ENCODE measurements around the gene CDCA5.

Gene CDCA5

GRCh38 chr11:65067446-65067845 lies 16.4 kb downstream of the CDCA5 start:
- no peak for DNase-seq

- DNase-seq = no peak
Observed at GRCh38 chr11:65066805-65067291, 17.0 kb downstream of the CDCA5 start.

- no peak for DNase-seq
Observed at GRCh38 chr11:65066315-65066714, 17.5 kb downstream of the CDCA5 start.

GRCh38 chr11:65065851-65066250 lies 18.0 kb downstream of the CDCA5 start:
- DNase-seq = no peak

- no peak for DNase-seq
Observed at GRCh38 chr11:65064847-65065240, 19.0 kb downstream of the CDCA5 start.

- DNase-seq = no peak
Observed at GRCh38 chr11:65063532-65063931, 20.3 kb downstream of the CDCA5 start.

GRCh38 chr11:65060913-65061408 lies 22.9 kb downstream of the CDCA5 start:
- DNase-seq = no peak

GRCh38 chr11:65059959-65060824 lies 23.6 kb downstream of the CDCA5 start:
- DNase-seq = no peak

- no peak for DNase-seq
Observed at GRCh38 chr11:65059523-65059922, 24.3 kb downstream of the CDCA5 start.

GRCh38 chr11:65058419-65059054 lies 25.3 kb downstream of the CDCA5 start, which contains the start of gene NAALADL1:
Gene NAALADL1, minus strand, starts transcription at chr11:65058553. Its CDS starts 32 bp downstream, at chr11:65058521.
- DNase-seq = no peak

- DNase-seq = no peak
Observed at GRCh38 chr11:65058012-65058411, 25.8 kb downstream of the CDCA5 start.

- no peak for DNase-seq
Observed at GRCh38 chr11:65057526-65057925, 26.3 kb downstream of the CDCA5 start.

- no peak for DNase-seq
Observed at GRCh38 chr11:65056999-65057398, 26.8 kb downstream of the CDCA5 start.

- DNase-seq = no peak
Observed at GRCh38 chr11:65055538-65055937, 28.3 kb downstream of the CDCA5 start.

GRCh38 chr11:65053827-65054508 lies 29.9 kb downstream of the CDCA5 start:
- DNase-seq = peak; percentile 9

- no peak for DNase-seq
Observed at GRCh38 chr11:65051398-65051858, 32.4 kb downstream of the CDCA5 start.

GRCh38 chr11:65047581-65048422 lies 36.0 kb downstream of the CDCA5 start:
- peak; percentile 7 for DNase-seq

- no peak for DNase-seq
Observed at GRCh38 chr11:65045728-65046127, 38.1 kb downstream of the CDCA5 start.

- no peak for DNase-seq
Observed at GRCh38 chr11:65045061-65045460, 38.8 kb downstream of the CDCA5 start.

GRCh38 chr11:65043881-65044501 lies 39.8 kb downstream of the CDCA5 start:
- no peak for DNase-seq

GRCh38 chr11:65042891-65043290 lies 40.9 kb downstream of the CDCA5 start:
- no peak for DNase-seq

Measured in activated effector memory CD4-positive, alpha-beta T cell treated with Interleukin-2 at 50 U/mL for 16 hours (primary cell).